Skeletal muscle cell (primary cell): ENCODE measurements around the gene RAB40C.

ENCODE experiments used
- DNase-seq: peaks from one replicate; pipeline ENCODE4 v3.0.0-alpha.2; 2010; ENCODE audit warnings: low read depth
- H3K4me3 ChIP-seq: 2 replicates; pipeline ENCODE4 v1.5.1; 2011; ENCODE audit warnings: low read depth, mild to moderate bottlenecking, control low read depth, low read length, moderate library complexity

The RAB40C gene

DNA sequence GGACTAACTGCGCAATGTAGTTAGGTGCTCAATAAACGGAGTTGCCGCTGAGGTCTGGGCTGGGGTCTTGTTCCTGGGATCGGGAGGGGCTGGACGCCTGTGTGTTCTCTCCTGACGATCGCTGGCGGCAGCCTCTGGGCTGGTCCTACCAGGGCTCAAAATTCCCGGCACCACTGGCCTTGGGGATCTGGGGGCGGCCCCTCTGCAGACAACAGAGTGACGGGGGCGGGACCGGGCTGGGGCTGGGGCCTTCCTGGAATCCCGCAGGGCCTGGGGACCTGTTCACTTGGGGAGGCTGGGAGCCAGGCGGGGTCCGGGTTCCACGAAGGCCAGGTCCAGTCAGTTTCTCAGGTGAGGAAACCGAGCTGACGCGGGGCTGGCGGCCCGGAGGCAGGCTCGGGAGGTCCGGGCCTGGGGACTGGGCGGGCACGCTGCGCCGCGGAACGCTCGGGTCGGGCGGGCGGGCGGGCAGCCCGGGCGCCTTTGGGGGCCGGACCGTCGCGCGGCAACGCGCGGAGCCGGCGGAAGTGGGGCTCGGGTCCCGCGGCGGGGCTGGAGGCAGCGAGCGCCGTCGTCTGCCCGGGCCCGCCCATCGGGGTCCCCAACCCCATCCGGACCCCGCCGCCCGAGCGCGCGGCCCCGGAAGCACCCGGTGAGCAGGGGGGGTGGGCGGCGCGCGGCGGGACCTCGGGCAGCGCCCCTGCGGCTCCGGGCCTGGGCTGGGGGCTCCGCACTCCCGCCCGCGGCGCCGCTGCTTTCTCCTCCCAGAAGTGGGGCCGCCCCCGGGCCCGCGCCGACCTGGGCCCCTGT lies 20.2 kb upstream of the RAB40C start, which contains the start of gene PIGQ:
Gene PIGQ, plus strand, starts transcription at position 524 of the 810 bp plus-strand sequence. CDS start 4,107 bp downstream, outside the sequence.
- peak within 1 kb of the TSS; percentile 91 for H3K4me3 ChIP-seq
- DNase-seq: no peak

DNA sequence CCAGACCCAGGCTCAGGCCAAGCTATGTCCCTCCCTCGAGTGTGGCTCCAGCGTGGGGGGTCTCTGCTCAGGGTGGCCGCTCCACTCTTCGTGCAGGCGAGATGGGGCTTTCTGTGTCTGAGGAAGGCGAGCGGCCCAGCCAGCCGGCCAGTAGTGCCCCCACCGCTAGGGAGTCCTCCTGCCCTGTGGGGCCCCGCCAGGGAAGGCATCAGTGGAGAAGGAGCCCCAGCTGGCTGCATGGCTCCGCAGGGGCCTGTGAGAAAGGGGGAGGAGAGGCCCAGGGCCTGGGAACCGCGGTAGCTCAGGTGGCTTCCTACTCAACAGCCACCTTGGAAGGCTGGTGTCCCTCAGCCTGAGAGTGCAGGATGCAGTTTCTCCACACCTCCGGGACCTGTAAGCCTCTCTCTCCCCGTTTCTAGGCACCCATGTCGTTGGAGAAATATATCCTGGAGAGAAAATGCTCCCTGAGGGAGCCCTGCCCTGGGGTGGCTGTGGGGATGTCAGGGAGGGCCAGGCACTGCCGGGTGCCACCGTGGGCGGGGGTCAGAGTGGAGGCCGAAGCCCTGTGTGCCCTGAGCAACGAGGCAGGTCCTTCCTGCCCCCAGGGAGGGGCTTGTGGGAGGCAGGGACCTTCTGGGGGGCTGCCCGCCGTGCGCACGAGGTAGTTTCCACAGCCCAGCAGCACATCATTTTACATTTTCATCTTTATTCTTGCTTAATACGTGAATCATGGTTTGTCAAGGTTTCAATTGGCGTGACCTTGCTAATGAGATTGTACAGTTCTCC lies 16.8 kb upstream of the RAB40C start:
- no peak overlapping the region for H3K4me3 ChIP-seq
- no peak for DNase-seq

DNA sequence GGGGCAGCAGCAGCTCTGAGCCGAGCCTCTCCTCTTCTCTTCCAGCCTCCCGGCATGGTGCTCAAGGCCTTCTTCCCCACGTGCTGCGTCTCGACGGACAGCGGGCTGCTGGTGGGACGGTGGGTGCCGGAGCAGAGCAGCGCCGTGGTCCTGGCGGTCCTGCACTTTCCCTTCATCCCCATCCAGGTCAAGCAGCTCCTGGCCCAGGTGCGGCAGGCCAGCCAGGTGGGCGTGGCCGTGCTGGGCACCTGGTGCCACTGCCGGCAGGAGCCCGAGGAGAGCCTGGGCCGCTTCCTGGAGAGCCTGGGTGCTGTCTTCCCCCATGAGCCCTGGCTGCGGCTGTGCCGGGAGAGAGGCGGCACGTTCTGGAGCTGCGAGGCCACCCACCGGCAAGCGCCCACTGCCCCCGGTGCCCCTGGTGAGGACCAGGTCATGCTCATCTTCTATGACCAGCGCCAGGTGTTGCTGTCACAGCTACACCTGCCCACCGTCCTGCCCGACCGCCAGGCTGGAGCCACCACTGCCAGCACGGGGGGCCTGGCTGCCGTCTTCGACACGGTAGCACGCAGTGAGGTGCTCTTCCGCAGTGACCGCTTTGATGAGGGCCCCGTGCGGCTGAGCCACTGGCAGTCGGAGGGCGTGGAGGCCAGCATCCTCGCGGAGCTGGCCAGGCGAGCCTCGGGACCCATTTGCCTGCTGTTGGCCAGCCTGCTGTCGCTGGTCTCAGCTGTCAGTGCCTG lies 15.7 kb upstream of the RAB40C start:
- no peak overlapping the region for H3K4me3 ChIP-seq
- no peak for DNase-seq

DNA sequence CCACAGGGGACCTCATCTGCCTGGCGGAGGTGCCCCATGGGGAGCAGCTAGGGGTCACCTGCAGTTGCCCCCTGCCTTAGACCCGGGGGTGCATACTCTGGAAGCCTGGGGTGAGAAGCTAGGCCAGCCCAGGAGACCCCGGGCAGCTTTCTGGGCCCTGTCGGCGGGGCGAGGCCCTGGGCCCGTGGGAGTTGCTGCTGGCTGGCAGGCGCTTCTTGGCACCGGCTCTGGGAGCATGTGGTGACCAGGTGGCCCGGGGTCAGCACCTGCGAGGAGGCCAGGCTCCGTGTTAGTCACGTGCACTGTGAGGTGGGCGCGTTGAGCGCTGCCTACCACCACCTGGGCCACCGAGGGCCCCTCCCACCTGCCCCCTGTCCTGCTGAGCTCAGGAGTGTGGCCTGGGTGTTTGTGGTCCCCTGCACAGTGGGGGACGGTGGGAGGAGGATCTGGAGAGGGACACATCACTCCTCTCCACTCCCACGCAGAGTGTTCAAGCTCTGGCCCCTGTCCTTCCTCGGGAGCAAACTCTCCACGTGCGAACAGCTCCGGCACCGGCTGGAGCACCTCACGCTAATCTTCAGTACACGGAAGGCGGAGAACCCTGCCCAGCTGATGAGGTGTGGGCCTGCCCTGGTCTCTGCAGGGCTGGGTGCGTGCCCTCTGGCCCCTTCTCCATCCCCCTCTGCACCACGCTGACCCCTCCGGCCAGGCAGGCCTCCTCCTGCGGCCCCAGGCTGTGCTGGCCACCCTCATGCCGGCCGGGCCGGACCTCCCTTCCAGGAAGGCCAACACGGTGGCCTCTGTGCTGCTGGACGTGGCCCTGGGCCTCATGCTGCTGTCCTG lies 14.3 kb upstream of the RAB40C start:
- DNase-seq: no peak
- no peak overlapping the region for H3K4me3 ChIP-seq

DNA sequence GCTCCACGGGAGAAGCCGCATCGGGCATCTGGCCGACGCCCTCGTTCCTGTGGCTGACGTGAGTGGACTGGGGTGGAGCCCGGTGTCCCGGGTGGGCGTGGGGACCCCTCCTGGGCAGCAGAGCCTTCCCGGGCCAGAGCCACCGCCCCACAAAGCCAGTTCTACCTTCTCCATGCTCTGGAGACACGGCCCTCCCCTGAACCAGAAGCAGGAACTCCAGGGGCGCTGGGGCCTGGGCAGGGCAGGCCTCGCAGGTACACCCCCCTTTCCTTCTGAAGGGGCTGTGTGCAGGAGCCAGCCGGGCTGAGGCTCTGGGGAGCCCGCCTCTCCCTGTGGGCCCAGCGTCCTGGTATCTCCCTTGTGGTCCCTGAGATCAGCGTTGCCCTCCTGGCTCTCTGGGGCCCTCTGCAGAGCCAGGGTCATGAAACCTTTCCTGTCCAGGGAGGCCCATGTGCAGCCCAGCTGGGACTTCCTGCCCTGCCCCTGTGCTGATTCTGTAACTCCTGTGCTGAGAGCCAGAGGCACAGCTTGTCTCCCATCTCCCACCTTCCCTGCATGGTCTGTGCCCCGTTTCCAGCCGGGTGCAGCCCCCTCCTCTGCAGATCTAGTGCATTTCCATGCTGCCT lies 13.6 kb upstream of the RAB40C start:
- no peak overlapping the region for H3K4me3 ChIP-seq
- DNase-seq: no peak

DNA sequence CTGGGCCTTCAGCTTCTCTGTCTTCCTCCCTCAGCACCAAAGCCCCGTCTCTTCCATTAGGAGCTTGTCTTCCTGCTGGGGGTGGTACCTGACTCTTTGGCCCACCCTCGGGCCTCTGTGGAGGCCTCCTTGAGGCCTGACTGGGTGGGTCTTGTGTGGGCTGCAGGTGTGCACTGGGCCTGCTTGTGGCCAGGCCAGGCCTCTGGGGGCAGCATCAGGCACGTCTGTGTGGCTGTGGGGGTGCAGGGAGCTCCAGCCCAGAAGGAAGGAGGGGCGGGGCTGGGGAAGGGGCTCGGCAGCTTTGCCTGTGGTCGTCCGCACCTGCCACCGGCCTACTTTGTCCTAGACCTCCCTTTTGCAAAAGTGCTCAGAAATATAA lies 13.1 kb upstream of the RAB40C start:
- no peak for DNase-seq
- no peak overlapping the region for H3K4me3 ChIP-seq

DNA sequence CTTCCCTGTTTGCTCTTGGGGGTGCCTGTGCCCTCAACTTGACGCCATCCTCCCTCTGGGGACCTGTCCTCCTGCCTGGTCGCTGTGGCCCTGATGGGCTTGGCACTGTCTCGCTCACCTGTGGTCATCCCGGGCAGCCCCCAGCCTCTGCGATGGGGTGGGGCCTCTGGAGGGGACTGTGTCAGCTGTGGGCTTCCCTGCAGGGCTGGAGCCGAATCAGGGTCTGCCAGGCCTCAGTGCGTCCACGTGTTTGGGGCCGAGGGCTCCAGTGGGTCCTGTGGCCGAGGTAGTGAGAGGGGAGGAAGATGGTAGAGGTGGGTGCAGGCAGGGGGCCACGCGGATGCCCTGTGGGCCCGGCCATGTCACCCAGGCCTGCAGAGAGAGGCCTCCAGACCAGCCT lies 12.1 kb upstream of the RAB40C start:
- no peak overlapping the region for H3K4me3 ChIP-seq
- DNase-seq: no peak

DNA sequence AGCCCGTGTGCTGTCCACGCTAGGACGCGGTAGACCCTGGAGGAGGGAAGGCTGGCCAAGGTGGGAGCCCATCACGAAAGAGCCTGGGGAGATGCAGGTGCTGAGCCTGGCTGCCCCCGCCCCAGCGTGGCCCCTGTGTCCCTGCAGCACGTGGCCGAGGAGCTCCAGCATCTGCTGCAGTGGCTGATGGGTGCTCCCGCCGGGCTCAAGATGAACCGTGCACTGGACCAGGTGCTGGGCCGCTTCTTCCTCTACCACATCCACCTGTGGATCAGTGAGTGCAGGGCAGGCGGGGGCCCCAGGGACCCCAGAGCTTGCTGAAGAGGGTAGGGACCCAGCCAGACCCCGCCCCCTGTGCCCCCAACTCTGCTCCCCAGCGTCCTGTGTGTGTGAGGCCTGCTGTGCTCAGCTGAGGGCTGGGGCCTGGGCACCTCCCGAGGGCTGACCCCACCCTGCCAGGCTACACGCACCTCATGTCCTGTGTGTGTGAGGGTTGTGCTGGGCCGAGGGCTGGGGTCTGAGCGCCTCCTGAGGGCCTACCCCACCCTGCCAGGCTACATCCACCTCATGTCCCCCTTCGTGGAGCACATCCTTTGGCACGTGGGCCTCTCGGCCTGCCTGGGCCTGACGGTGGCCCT lies 11.5 kb upstream of the RAB40C start:
- DNase-seq: no peak
- no peak overlapping the region for H3K4me3 ChIP-seq

DNA sequence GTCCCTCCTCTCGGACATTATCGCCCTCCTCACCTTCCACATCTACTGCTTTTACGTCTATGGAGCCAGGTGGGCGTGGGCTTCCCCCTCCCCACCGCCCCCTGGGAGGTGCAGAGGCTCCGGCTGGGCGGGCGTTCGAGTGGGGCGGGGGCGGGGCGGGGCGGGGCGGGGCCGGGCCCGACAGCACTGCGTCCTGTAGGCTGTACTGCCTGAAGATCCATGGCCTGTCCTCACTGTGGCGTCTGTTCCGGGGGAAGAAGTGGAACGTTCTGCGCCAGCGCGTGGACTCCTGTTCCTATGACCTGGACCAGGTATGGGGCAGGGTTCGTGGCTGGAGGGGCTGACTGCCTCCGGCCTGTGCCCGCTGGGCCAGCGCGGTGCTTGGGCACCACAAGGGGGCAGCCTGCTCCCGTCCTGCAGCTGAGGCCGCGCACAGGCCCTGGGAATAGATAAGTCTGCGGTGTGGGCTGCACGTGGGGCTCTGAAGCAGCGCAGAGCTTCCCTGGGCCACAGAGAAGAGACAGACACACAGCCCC lies 10.9 kb upstream of the RAB40C start:
- H3K4me3 ChIP-seq: no peak overlapping the region
- no peak for DNase-seq

DNA sequence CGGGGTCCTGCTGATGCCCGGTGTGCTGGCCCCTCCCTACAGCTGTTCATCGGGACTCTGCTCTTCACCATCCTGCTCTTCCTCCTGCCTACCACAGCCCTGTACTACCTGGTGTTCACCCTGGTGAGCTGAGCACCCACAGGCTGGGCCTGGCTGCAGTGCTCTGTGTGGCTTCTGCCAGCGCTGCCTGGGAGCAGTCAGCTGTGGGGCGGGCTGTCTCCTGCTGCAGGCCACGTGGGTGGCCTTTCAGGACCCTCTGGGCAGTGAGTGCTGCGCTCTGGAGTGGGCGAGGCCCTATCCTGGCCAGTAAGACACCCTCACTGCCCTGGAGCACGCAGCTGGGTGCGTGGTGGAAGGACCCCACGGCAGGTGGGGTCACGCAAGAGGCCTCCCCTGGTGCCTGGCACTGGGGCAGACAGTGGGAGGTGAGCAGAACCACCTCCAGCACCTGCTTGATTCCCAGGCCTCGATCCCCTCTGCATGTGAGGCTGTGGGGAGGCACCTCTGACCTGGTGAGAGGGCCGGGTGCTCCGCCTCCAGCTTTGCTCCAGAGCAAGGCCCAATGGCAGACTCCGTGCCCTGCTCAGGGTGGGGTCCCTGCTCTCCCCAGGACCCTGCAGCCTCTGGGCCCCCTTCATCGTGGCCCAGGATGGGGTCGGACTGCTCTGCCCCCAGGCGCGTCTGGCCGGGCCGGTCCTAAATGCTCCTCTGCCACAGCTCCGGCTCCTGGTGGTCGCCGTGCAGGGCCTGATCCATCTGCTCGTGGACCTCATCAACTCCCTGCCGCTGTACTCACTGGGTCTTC lies 9.5 kb upstream of the RAB40C start:
- no peak for DNase-seq
- no peak overlapping the region for H3K4me3 ChIP-seq

DNA sequence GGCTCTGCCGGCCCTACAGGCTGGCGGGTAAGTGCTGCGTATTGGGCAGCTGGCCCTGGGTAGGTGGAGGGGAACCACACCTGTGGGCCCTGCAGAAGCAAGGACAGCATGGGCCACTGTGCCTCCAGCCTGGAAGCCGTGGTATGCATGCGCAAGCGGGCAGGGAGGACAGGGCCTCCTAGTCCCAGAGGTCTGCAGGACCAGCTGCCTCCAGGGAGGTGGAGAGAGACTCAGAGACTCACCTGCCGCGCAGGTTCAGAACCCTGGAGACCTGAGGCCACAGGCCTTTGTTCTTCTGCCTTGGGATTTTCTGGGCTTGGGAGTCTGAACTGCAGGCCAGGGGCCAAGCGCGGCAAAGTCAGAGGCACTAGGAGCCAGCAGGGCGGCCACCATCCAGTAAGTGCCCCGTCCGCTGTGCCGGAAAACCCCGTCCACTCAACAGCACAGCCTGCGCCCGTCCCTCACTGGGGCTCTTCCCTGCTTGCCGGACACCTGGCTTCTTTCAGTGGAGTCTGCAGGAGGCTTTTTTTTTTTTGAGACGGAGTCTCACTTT lies 8.8 kb upstream of the RAB40C start:
- DNase-seq: no peak
- H3K4me3 ChIP-seq: no peak overlapping the region

DNA sequence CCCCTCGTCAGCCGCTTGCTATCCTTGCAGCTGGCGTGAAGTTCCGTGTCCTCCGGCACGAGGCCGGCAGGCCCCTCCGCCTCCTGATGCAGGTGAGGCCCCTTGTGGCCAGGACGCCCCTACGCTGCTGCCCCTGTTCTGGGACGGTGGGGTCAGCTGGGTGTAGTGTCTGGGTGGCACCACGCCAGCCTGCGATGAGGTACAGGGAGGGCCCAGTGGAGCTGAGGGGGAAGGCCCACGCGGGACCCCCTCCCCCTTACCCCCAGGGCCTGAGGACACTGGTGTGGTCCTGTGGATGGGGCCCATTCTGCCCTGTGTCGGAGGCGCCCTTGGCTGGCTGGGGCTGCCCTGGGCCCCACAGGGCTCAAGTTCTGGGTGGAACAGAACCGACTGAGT lies 7.7 kb upstream of the RAB40C start:
- H3K4me3 ChIP-seq: no peak overlapping the region
- DNase-seq: no peak

DNA sequence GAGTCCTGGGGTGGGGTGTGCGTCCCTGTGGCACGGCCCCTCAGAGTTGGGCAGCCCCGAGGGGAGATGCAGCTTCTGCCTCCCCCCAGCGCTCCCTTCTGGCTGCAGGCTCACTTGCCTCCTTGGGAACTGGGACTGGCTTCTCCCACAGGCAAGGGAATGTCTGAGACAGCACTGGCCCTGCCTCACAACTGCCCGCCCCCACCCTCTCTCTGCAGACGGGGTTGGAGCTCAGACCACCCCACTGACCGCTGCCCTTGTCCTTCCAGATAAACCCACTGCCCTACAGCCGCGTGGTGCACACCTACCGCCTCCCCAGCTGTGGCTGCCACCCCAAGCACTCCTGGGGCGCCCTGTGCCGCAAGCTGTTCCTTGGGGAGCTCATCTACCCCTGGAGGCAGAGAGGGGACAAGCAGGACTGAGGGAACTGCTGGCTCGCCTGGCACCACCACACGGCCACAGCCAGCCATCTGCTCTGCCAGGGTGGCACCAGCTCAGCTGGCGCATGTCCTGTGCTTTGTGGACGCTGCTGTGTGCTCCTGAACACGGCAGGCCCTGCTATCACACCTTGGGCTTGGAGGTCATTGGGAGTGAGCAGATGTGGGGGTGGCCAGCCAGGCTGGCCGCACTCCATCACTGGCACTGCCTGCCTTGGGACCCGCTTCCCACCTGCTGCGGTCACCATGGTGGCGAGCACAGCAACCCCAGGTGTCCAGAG lies 7.1 kb upstream of the RAB40C start:
- DNase-seq: no peak
- no peak overlapping the region for H3K4me3 ChIP-seq

DNA sequence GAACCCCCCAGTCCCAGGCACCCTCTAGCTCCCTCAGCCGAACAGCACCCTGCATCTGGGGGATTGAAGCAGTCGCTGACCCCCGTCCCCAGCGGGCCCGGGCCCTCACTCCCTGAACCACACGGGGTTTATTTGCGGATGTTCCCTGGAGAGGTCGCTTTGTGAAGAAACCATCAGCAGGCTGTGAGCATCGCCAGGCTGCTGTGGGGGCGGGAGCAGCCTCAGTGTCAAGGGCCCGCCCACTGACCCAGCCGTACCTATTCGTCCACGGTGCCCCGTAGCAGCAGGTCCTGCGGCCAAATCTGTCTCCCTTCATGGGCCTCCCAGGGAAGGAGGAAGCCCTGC lies 6.4 kb upstream of the RAB40C start:
- no peak overlapping the region for H3K4me3 ChIP-seq
- DNase-seq: no peak

DNA sequence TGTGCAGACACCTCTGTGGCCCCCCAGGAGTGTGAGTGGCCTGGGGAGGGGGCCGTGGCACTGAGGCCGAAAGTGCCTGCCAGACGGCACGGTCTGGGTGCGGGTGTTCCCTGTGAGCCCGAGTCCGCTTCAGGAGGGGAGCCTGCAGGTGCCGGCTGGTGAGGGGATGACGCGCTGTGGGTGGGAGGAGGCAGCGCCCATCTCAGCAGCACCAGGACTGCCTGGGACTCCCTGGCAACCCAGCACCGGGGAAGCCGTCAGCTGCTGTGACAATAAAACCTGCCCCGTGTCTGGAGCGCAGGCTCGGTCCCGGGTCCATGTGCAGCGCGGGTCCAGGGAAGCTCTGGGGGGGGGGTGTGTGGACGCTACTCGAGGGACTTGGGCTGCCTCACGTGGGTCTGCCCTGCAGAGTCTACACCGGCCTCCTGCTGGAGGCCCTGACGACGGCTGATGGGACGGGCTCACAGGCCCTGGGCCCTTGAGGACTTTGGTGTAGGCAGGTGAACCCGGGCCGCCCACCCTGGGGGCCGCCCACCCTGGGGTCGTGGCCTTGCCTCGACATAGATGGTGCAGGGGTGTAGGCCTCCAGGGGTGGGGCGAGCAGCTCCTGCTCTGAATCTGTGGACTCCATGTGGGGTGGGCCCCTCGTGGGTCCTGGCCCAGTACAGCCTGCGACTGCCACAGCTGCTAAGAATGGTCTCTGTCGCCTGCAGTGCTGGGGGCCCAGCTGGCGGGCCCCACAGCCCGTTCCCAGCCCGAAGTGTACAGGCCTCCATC lies 5.9 kb upstream of the RAB40C start:
- no peak for DNase-seq
- no peak overlapping the region for H3K4me3 ChIP-seq

DNA sequence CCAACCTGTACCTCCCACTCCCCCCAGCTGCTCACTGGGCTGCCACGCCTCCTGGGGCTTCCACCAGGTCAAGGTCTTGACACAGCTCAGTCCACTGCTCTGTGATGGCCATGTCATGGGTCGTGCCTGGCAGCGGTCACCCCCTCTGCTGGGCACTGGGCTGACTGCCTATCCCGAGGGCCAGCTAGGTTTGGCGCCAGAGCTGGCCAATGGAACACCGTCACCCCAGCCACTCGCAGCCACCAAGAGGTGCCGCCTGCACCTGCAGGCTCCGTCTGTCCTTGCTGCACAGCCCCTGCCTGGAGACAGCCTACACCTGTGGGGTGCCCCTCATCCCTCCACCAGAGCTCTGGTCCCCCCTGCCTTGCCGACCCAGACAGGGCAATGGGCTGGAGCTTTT lies 4.5 kb upstream of the RAB40C start:
- H3K4me3 ChIP-seq: no peak overlapping the region
- DNase-seq: no peak
